GM19351 (cell line): Measurements from ENCODE around the gene CDKL5.

Experiments used
- ATAC-seq: cut with Tn5 transposase; IDR thresholded peaks from one replicate; pipeline ENCODE4 v1.9.1; 2021; ENCODE audit warnings: mild to moderate bottlenecking, moderate library complexity; ENCODE audit not compliant: unreplicated experiment

CDKL5 gene

GRCh38 chrX:18639280-18639679, 213.9 kb downstream of the CDKL5 start:
- no peak for ATAC-seq

- ATAC-seq, result no peak
Measured at GRCh38 chrX:18640686-18641085, 215.3 kb downstream of the CDKL5 start.

- ATAC-seq, result no peak
Measured at GRCh38 chrX:18643243-18643642, 217.8 kb downstream of the CDKL5 start.

GRCh38 chrX:18643853-18644252, 218.4 kb downstream of the CDKL5 start:
- no peak for ATAC-seq

GRCh38 chrX:18647621-18648020, 222.2 kb downstream of the CDKL5 start:
- no peak for ATAC-seq

GRCh38 chrX:18649498-18649951, 224.1 kb downstream of the CDKL5 start:
- no peak for ATAC-seq

GRCh38 chrX:18650662-18651061, 225.3 kb downstream of the CDKL5 start:
- ATAC-seq, result no peak

GRCh38 chrX:18652636-18653035, 227.2 kb downstream of the CDKL5 start:
- no peak for ATAC-seq

GRCh38 chrX:18654875-18655836, 229.7 kb downstream of the CDKL5 start:
- no peak for ATAC-seq

- no peak for ATAC-seq
Measured at GRCh38 chrX:18661273-18661672, 235.9 kb downstream of the CDKL5 start.

- ATAC-seq, result no peak
Measured at GRCh38 chrX:18664947-18665346, 239.5 kb downstream of the CDKL5 start.

GRCh38 chrX:18666614-18667013, 241.2 kb downstream of the CDKL5 start:
- ATAC-seq, result no peak

- ATAC-seq, result no peak
Measured at GRCh38 chrX:18668071-18668835, 242.8 kb downstream of the CDKL5 start.

GRCh38 chrX:18672008-18672407, 246.6 kb downstream of the CDKL5 start, which contains the start of gene RS1:
RS1 (minus strand) TSS chrX:18672108; CDS start chrX:18672068, 40 bp downstream.
- ATAC-seq, result no peak

GRCh38 chrX:18674417-18674787, 249.0 kb downstream of the CDKL5 start:
- peak; percentile 42 for ATAC-seq

GRCh38 chrX:18674788-18675735, 249.7 kb downstream of the CDKL5 start:
- peak; percentile 77 for ATAC-seq

GRCh38 chrX:18676050-18676449, 250.6 kb downstream of the CDKL5 start:
- no peak for ATAC-seq

GRCh38 chrX:18676470-18676869, 251.1 kb downstream of the CDKL5 start:
- ATAC-seq, result no peak

GRCh38 chrX:18677161-18677869, 251.9 kb downstream of the CDKL5 start:
- no peak for ATAC-seq

GRCh38 chrX:18681996-18682395, 256.6 kb downstream of the CDKL5 start:
- no peak for ATAC-seq
